PFSK-1 (cell line): ENCODE results near the gene MSI2.

Source experiments
- FOXP2 ChIP-seq: optimal IDR thresholded peaks from 2 replicates; pipeline ENCODE3; 2011; ENCODE audit warnings: borderline replicate concordance, control low read depth, inconsistent platforms; ENCODE audit not compliant: insufficient read depth; ENCODE audit errors: extremely low read length, extremely low read depth
- POLR2AphosphoS5 ChIP-seq: IDR thresholded peaks from 2 replicates; pipeline ENCODE4 v1.6.1; 2012; ENCODE audit warnings: low read depth, mild to moderate bottlenecking, control low read depth, low read length, moderate library complexity
- SIN3A ChIP-seq: IDR thresholded peaks from 2 replicates; pipeline ENCODE4 v1.6.1; 2012; ENCODE audit warnings: mild to moderate bottlenecking, low read length, moderate library complexity, borderline replicate concordance; ENCODE audit not compliant: insufficient read depth
- TAF1 ChIP-seq: IDR thresholded peaks from 2 replicates; pipeline ENCODE4 v1.6.1; 2012; ENCODE audit warnings: low read length, control low read depth, borderline replicate concordance; ENCODE audit not compliant: insufficient read depth
- TF ChIP-seq, protein P1 (sequence below), 2 experiments: IDR thresholded peaks; 2 replicates each; pipeline versions ENCODE4 v1.6.1 to v1.8.0; 2011 to 2012; ENCODE audit warnings: low read depth in 2 of 2, low read length in 2 of 2, control low read depth in 1 of 2, inconsistent platforms in 1 of 2, mild to moderate bottlenecking in 1 of 2, moderate library complexity in 1 of 2; ENCODE audit not compliant: insufficient read depth in 1 of 2

MSI2 gene

DNA sequence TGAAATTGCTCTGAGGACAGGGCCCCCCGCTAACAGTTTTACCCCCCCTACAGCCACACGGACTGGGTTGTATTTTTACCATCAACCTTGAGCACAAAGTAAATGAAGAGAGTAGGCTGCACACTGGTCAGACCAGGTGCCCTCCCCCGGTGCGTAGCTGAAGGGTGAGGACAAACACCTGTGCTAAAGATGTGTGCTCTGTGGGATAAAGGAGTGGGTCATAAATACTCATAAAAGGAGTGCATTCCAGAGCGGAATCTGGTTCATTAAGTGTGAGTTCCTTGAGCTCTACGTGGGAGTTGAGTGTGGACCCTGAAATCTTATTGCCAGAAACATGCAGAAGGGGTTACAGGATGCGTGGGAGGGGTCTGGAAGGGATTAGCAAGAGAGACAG is 271.7 kb downstream of the MSI2 start:
- TF ChIP-seq, protein P1, sequence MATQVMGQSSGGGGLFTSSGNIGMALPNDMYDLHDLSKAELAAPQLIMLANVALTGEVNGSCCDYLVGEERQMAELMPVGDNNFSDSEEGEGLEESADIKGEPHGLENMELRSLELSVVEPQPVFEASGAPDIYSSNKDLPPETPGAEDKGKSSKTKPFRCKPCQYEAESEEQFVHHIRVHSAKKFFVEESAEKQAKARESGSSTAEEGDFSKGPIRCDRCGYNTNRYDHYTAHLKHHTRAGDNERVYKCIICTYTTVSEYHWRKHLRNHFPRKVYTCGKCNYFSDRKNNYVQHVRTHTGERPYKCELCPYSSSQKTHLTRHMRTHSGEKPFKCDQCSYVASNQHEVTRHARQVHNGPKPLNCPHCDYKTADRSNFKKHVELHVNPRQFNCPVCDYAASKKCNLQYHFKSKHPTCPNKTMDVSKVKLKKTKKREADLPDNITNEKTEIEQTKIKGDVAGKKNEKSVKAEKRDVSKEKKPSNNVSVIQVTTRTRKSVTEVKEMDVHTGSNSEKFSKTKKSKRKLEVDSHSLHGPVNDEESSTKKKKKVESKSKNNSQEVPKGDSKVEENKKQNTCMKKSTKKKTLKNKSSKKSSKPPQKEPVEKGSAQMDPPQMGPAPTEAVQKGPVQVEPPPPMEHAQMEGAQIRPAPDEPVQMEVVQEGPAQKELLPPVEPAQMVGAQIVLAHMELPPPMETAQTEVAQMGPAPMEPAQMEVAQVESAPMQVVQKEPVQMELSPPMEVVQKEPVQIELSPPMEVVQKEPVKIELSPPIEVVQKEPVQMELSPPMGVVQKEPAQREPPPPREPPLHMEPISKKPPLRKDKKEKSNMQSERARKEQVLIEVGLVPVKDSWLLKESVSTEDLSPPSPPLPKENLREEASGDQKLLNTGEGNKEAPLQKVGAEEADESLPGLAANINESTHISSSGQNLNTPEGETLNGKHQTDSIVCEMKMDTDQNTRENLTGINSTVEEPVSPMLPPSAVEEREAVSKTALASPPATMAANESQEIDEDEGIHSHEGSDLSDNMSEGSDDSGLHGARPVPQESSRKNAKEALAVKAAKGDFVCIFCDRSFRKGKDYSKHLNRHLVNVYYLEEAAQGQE (IDR thresholded peaks at IDR 0.05; ENCODE audit: insufficient read depth in 1 of 2, low read depth in 2 of 2, low read length in 2 of 2), result no peak
- no peak for TF ChIP-seq TAF1
- no peak for TF ChIP-seq FOXP2

DNA sequence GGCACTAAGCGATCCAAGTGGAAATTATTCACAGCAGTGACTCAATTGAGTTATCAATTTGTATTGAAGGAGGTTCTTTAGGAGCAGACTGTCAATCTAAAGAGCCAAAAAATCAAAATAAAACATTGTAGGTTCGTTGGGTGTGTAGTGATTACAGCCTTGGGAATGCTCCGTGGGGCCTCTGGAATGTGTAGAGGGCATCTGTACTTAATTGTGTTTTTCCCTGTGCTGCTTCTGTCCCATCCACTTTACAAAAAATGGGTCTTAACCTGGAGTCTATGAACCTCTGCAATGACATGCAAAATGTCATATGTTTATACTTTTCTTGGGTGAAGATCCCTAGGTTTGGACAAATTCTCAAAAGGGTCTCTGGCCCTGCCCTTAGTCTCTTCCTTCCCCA is 273.7 kb downstream of the MSI2 start:
- TF ChIP-seq POLR2AphosphoS5 (no peak), FOXP2 (no peak), TAF1 (no peak), SIN3A (no peak)
- TF ChIP-seq, protein P1 (IDR thresholded peaks at IDR 0.05; ENCODE audit: insufficient read depth in 1 of 2, low read depth in 2 of 2, low read length in 2 of 2), result no peak

- TF ChIP-seq SIN3A (no peak), POLR2AphosphoS5 (no peak), TAF1 (no peak), FOXP2 (peak; percentile 60)
Observed at GRCh38 chr17:57530508-57530907, 274.2 kb downstream of the MSI2 start.

- TF ChIP-seq FOXP2, result no peak
- no peak for TF ChIP-seq POLR2AphosphoS5
- no peak for TF ChIP-seq SIN3A
- TF ChIP-seq, protein P1 (IDR thresholded peaks at IDR 0.05; ENCODE audit: insufficient read depth in 1 of 2, low read depth in 2 of 2, low read length in 2 of 2), result no peak
- TF ChIP-seq TAF1, result no peak
Observed at GRCh38 chr17:57531078-57531477, 274.8 kb downstream of the MSI2 start.

GRCh38 chr17:57531648-57532504 is 275.6 kb downstream of the MSI2 start:
- no peak for TF ChIP-seq FOXP2
- no peak for TF ChIP-seq POLR2AphosphoS5

DNA sequence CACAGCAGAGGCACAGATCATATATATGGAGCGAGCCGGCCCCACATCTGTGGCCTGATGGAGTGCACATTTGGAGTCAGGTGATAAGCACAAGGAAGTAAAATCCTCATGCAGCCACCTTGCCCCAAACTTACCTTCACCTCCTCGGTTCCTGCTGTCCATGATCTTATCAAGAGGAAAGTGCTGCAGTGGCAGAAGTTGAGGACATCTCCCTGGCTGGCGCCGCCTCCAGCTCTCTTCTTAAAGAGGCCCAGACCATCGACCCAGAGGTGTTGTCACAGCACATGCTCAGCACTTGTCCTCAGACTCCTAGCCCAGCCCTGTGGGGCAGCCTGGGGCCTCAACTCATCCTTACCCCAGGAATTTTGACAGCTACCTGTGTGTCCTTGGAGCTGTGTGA is 276.2 kb downstream of the MSI2 start:
- TF ChIP-seq, protein P1 (IDR thresholded peaks at IDR 0.05; ENCODE audit: insufficient read depth in 1 of 2, low read depth in 2 of 2, low read length in 2 of 2), result no peak
